Adrenal gland (tissue), 12 donors: ENCODE results near the gene CACNA1G. TPM values are rescaled to one million over a fixed set of nuclear protein-coding genes. Genes with fewer than 3 reads are reported as not detected.

Experiments
- DNase-seq, 7 donors: peaks; one replicate each; pipeline ENCODE4 v3.0.0-alpha.2; 2019 to 2020
- H3K27ac ChIP-seq, 5 donors: fragments of 200-600 bp; sonication (generic) in 4 of 5; 1 replicate in 3 of 5; 2 replicates in 2 of 5; pipeline versions ENCODE4 v1.5.1 to v1.8.0; 2016 to 2020; ENCODE audit warnings: mild to moderate bottlenecking in 1 of 5
- H3K27me3 ChIP-seq: fragments of 200-600 bp; 2 replicates; pipeline ENCODE4 v1.8.0; 2021
- H3K36me3 ChIP-seq, 2 donors: fragments of 200-600 bp; replicated peaks in 1 of 2; 1 replicate in 1 of 2; 2 replicates in 1 of 2; pipeline versions ENCODE4 v1.5.1 to v1.8.0; 2018 to 2022
- H3K4me1 ChIP-seq, 2 donors: fragments of 200-600 bp; replicated peaks in 1 of 2; 1 replicate in 1 of 2; 2 replicates in 1 of 2; pipeline versions ENCODE4 v1.5.1 to v1.8.0; 2018 to 2021
- H3K4me3 ChIP-seq, 4 donors: fragments of 200-600 bp; sonication (generic) in 3 of 4; one replicate each; pipeline ENCODE4 v1.5.1; 2016 to 2018
- H3K9me3 ChIP-seq, 3 donors: fragments of 200-600 bp; sonication (generic) in 1 of 3; replicated peaks in 1 of 3; 1 replicate in 2 of 3; 2 replicates in 1 of 3; pipeline versions ENCODE4 v1.5.1 to v1.8.0; 2016 to 2021
- CTCF ChIP-seq, 6 experiments: fragments of 450-650 bp in 4 of 6; fragments of 200-600 bp in 2 of 6; sonication (generic) in 1 of 6; IDR thresholded peaks; 1 replicate in 5 of 6; 2 replicates in 1 of 6; pipeline versions ENCODE4 v1.5.1 to v1.8.0; 2016 to 2021; ENCODE audit warnings: antibody characterized with exemption in 6 of 6, mild to moderate bottlenecking in 2 of 6, moderate library complexity in 1 of 6
- POLR2A ChIP-seq, 2 donors: fragments of 450-650 bp; IDR thresholded peaks; one replicate each; pipeline ENCODE4 v1.6.1; 2017; ENCODE audit warnings: antibody characterized with exemption in 2 of 2, mild to moderate bottlenecking in 2 of 2, moderate library complexity in 1 of 2
- WGBS, 4 donors: extraction: QIAGEN DNeasy Blood & Tissue Kit in 2 of 4; methylation state at CpG; one replicate each; pipeline versions ENCODE4 v1.1.5 to v1.1.7; 2013 to 2017; 5-methylcytosine and 5-hydroxymethylcytosine counted together
- intact Hi-C, 2 donors: fragments of 100-400 bp; cut with DNase I; formaldehyde crosslinking; loops; one replicate each; pipeline versions ENCODE4 v1.14.1 to v1.15.0; 2022 to 2023
- polyA plus RNA-seq, 3 donors: library from polyadenylated mRNA; stranded (reverse); fragments of 200-250 nt in 2 of 3; fragments of 350-450 nt in 1 of 3; fragmentation: Illumina TruSeq in 1 of 3; extraction: RNeasy Lipid Tissue Mini Kit (QIAGEN cat#74804) in 1 of 3; gene quantifications; one replicate each; pipeline ENCODE4 v1.2.3, GENCODE V29; 2013 to 2014
- total RNA-seq, 9 donors: library from RNA; depleted of rRNA in 4 of 9; stranded (reverse); fragments of >200 nt in 4 of 9; fragments of 120-200 nt in 1 of 9; fragmentation: NEBNext Ultra II Directional in 1 of 9; extraction: Animal tissue kit (Norgen Biotek cat#: 25700) in 1 of 9; gene quantifications; one replicate each; pipeline versions ENCODE4 v1.1.0 to v1.2.4, GENCODE V29; 2013 to 2023
- donor health status: healthy with polysubstance abuse.
- donor health status: Bipolar disorder and iron deficiency.
- donor health status: DM: yes; HTN: yes; CAD: no.
- donor health status: DM: no; HTN: no; CAD: no.
- donor health status: DM: no; HTN: no; CAD: no.
- donor health status: DM: yes; HTN: yes; CAD: no.

CACNA1G gene
- total and polyA plus RNA-seq, 12 donors = 0.05 to 2.6 (median 0.14) TPM; not detected in 1

DNA sequence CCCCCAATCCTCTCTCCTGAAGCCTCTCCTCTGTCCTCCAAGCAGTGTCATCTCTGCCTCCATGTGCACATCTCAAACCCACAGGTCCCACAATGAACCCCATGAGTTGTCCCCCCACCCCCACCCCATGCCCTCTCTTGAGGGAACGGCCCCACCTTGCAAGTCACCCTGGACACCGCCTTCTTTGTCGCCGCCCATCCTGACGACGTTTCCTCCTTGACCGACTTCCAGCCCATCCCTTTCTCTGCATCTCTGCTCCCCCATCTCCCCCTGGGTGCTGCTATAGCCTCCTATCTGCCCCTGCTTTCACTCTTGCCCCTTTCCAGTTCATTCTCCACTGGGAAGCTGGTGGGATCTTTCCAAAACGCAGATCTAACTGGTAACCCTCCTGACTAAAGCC, 15.2 kb upstream of the CACNA1G start:
- no peaks in the 10 kb centered on the region for H3K9me3 ChIP-seq
- no peak overlapping the region for H3K4me3 ChIP-seq
- peaks cover 31 to 35% of the 10 kb centered on the region in 2 donors for H3K4me1 ChIP-seq
- 49 to 70% (median 59%) methylated on average over 8 of the region's 8 CpGs for WGBS, 4 donors
- no peak for DNase-seq
- intact Hi-C loops = loop anchor here (5.0 to 10.0 kb wide), 4 partner anchors 82 to 292 kb away; partner anchors contain the start of gene WFIKKN2 (in 2 of the 2)
- TF ChIP-seq CTCF (IDR thresholded peaks at IDR 0.05) (no peak), POLR2A (IDR thresholded peaks at IDR 0.05) (no peak)
- peaks cover 0 to 8% of the 10 kb centered on the region in 2 donors for H3K36me3 ChIP-seq
- H3K27ac ChIP-seq = no peak overlapping the region
- H3K27me3 ChIP-seq = no peaks in the 10 kb centered on the region

- 43 to 68% (median 45%) methylated on average over 3 to 4 of the region's 4 CpGs for WGBS, 4 donors
- H3K4me1 ChIP-seq = peaks cover 25 to 27% of the 10 kb centered on the region in 2 donors
- DNase-seq = no peak
- no peaks in the 10 kb centered on the region for H3K9me3 ChIP-seq
- no peaks in the 10 kb centered on the region for H3K27me3 ChIP-seq
- H3K4me3 ChIP-seq = no peak overlapping the region
- peaks cover 0 to 9% of the 10 kb centered on the region in 2 donors for H3K36me3 ChIP-seq
- TF ChIP-seq POLR2A (IDR thresholded peaks at IDR 0.05) = no peak
- no peak for TF ChIP-seq CTCF (IDR thresholded peaks at IDR 0.05)
- H3K27ac ChIP-seq = peak overlapping the region in 1 of 5 donors; percentile 83
- intact Hi-C loops = loop anchor here (5.0 to 10.0 kb wide), 4 partner anchors 81 to 291 kb away; partner anchors contain the start of gene WFIKKN2 (in 2 of the 2)
These were observed 13.8 kb upstream of the CACNA1G start for GRCh38 chr17:50546701-50547034.

DNA sequence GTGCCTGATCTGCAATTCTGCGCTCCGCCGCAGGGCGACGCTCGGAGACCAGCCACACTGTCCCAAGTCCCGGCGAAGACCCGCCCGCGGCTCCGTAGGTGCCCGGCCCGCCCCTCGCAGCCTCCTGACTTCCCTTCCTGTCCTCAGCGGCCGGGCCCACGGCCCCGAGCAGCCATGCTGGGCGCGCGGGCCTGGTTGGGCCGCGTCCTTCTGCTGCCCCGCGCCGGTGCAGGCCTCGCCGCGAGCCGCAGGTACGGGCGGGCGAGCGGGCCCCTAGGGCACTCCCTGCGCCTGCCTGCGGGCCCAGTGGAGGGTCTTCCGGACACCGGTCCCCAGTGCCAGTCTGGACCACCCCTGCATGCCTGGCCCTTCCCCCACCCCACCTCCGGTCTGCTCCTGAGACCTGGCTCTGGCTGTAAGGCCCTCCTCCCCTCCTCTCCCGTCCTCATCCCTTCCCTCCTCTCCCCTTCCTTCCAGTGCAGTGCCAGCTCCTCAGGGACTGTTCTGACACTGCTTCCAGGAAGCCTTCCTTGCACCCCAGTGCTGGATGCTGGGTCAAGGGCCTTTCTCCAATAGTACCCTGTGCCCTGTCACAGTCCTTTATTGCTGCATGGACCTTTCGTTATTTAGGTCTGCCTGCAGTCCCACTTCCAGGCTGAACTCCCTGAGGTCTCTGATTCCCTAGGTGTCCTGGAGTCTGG, 13.3 kb upstream of the CACNA1G start, which contains the start of gene SPATA20:
SPATA20 (plus strand) TSS at position 140 of the 701 bp plus-strand sequence; CDS start at position 175, 35 bp downstream.
- DNase-seq = peak; percentile 91 to 97 (median 95)
- Histone ChIP-seq H3K27me3 (no peaks in the 10 kb centered on the region), H3K36me3 (peaks cover 0 to 9% of the 10 kb centered on the region in 2 donors), H3K4me3 (peak within 1 kb of the TSS in 3 of 4 donors; percentile 23 to 82 (median 52)), H3K27ac (peak within 1 kb of the TSS; percentile 22 to 83 (median 63)), H3K4me1 (peaks cover 23 to 24% of the 10 kb centered on the region in 2 donors), H3K9me3 (no peaks in the 10 kb centered on the region)
- WGBS, 4 donors = 1 to 2% (median 2%) methylated on average over 9 to 42 of the region's 42 CpGs
- intact Hi-C loops = loop anchor here (5.0 to 10.0 kb wide), 4 partner anchors 80 to 290 kb away; partner anchors contain the start of gene WFIKKN2 (in 2 of the 2)
- TF ChIP-seq CTCF (IDR thresholded peaks at IDR 0.05) (peak; percentile 96 to 100 (median 98)), POLR2A (IDR thresholded peaks at IDR 0.05) (peak; percentile 82 to 87)

- WGBS, 4 donors = 50 to 81% (median 67%) methylated on average over 2 to 5 of the region's 5 CpGs
- DNase-seq = peak in 1 of 7 donors; percentile 34
- H3K27ac ChIP-seq = peak overlapping the region in 1 of 5 donors; percentile 80
- peak overlapping the region in 2 of 4 donors; percentile 23 to 82 for H3K4me3 ChIP-seq
- TF ChIP-seq CTCF (IDR thresholded peaks at IDR 0.05) (no peak), POLR2A (IDR thresholded peaks at IDR 0.05) (no peak)
- no peaks in the 10 kb centered on the region for H3K9me3 ChIP-seq
- H3K4me1 ChIP-seq = peaks cover 18% of the 10 kb centered on the region in 2 donors
- intact Hi-C loops = loop anchor here (5.0 to 10.0 kb wide), 4 partner anchors 80 to 290 kb away; partner anchors contain the start of gene WFIKKN2 (in 2 of the 2)
- peaks cover 0 to 9% of the 10 kb centered on the region in 2 donors for H3K36me3 ChIP-seq
- H3K27me3 ChIP-seq = no peaks in the 10 kb centered on the region
These were observed 12.8 kb upstream of the CACNA1G start for GRCh38 chr17:50547736-50548083.
